GM19023 (cell line): Measurements from ENCODE around the gene MUC6.
"Not testable (repeated sequence)": the region's sequence is repeated elsewhere in the genome, so short reads cannot be mapped to it uniquely, and the experiment has no call there.

ENCODE experiments used
- ATAC-seq: cut with Tn5 transposase; IDR thresholded peaks from one replicate; pipeline ENCODE4 v1.9.1; 2021; ENCODE audit warnings: mild to moderate bottlenecking, moderate library complexity; ENCODE audit not compliant: unreplicated experiment

Gene MUC6

DNA sequence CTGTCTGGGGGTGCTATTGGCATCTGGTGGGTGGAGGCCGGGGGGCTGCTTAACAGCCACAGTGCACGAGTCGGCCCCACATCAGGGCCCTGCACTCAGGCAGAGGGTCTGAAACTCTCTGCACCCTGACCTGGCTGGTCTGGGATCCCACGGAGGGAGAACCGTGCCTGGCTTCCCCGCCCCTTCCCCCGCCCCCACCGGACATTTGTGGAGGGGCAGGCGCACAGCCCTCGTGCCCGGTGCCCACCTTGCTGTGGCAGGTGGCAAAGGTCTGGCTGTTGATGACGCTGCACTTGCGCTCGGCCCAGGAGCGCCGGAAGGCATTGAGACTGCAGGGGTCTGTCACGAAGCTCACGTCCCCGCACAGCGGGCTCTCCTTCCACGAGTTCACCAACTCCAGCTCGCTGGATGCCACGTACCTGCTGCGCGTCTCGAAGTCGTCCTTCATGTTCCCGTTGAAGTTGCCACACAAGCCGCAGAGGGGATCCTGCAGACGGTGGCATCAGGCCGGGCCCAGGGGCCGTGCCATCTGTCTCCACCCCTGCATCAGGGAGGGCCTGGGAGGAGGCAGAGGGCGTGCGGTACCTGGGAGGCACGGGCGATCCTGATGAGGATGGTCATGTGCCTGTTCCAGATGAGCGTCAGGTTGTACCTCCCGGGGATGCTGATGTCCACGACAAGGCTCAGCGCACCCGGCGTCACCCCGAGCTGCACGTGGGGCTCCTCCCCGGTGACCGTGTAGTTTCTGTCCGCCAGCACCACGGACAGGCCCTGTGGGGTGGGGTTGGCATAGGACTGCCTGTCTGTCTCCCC is 11.7 kb downstream of the MUC6 start:
- ATAC-seq: no peak

DNA sequence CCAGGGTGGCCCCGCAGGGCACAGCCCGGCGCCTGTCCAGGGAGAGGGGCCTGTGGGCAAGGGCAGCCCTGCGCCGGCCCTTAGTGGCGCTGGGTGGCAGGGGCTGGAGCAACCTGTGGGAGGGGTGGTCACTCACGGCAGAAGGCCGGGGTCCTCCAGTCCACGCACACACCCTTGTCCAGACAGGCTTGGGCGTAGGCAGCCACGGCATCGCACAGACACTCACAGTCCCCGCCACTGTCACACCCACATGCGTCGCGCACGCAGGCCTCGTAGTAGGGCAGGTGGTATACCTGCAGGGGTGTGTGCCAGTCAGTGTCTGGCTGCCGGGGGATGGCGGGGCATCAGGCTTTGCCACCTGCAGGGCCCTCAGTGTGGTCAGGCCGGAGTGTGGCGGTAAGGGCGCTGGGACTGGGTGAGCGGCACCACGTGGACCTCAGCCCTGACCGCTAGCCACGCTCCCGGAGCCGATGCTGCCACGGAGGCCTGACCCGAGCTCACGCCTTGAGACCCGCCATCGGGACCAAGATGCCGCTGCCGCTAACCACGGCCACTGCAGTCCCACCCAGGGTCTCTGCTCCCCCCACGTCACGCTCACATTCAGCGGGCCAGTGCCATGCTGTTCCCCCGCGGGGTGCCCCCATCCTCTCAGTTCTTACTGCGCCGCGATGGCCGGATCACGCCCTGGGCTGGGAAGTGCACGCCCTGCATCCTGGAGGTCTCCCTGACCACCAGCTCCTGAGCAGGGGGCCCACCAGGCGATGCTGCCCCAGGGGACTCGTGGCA is 12.5 kb downstream of the MUC6 start:
- ATAC-seq: no peak

DNA sequence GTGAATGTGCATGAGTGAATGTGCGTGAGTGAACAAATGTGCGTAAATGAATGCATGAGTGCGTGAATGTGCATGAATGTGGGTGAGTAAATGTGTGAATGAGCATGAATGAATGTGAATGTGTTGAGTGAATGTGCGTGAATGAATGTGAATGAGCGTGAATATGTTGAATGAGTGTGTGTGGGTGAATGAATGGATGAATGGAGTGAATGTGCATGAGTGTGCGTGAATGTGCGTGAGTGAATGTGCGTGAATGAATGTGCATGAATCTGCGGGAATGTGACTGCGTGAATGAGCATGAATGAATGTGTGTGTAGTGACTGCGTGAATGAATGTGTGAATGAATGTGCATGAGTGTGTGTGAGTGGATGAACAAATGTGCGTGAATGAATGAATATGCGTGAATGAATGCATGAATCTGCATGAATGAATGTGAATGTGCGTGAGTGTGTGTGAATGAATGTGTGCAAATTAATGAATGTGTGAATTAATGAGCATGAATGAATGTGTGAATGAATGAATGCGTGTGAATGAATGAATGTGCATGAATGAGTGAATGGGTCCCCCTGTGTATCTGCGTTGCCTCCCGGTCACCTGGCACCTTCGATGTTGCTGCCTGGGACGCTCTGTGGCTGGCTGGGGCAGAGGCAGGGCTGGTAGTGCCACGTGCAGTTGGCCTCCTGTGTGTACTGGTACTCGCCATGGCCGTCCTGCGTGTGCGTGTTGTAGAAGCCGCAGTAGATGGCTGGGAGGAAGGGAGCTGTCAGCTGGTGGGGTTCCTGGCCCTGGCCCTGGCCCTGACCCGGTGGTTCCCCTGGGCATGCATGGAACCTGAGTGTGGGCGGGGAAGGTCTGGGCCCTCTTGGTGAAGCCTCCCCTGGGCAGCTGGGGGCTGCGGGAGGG is 13.4 kb downstream of the MUC6 start:
- ATAC-seq: no peak

DNA sequence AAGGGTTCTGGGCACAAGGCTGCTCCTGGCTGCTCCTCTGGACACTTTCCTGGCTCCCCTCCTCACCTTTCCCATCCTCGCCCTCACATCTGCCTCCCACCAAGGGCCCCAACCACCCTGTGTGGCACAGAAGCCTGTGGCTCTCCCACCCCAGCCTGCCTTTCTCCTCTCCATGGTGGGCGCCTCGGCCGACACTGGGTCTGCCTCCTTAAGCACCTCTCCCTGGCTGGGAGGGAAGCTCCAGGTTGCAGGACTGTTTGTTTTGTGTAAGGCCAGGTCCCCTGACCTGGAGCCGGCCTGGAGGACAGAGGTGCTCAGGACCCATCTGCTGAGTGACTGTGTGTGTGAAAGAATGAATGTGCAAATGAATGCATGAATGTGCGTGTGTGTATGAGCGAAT is 14.1 kb downstream of the MUC6 start:
- ATAC-seq: no peak

DNA sequence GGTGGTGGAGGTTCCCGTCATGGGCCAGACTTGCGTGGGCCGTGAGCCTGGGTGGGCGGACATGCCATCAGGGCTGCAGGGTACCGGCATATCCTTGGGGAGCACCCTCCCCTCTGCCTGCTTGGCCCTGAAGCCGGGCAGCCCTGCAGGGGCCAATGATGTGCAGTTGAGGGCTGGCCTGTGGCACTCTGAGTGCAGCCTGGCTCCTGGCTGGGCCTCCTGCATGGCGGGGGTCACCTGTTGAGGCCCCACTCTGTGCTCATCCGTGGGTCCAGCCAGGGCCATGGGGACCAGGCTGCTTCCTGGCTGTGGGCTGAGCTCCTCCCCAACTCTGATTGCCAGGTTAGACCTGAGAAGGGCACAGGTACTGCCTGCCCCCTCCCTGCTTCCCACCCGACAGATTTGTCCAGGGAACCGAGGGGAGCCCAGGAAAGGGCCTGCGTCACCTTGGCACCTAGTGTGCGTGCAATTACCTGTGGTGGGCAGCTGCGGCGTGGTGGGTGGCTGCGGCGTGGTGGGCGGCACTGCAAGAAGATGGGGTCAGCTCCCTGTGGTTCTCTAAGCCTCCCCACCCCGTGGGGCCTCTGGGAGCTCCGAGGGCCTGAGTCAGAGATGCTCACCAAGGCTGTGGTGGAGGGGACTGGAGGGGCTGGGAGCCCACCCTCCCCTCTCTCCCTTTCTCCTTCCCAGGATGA is 16.2 kb downstream of the MUC6 start:
- no peak for ATAC-seq

DNA sequence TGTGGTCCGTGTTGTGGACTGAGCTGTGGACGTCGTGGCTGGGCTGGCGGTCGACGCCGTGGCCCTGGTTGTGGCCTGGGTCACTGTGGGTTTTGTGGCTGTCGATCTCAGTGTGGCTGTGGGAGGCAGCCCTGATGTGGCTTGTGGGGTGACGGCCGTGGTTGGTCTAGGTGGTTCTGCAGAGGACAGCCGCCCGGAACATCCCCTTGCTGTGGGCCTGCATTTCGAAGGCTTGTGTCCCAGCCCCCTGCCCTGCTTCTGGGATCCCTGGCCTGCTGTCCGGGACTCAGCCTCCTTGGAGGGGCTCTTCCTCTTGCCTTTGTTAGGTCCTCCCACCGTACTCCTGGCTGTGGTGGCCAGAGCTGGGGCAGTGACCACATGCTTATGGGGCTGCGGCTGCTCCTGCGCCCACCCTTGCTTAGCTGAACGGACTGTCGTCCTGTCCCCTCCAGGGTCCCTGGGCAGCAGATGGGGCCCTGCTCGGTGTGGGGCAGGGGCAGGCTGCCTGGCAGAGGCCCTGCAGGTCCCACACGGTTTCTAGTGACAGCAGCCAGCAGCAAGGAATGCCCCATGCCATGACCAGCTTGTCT is 17.1 kb downstream of the MUC6 start:
- ATAC-seq: no peak

DNA sequence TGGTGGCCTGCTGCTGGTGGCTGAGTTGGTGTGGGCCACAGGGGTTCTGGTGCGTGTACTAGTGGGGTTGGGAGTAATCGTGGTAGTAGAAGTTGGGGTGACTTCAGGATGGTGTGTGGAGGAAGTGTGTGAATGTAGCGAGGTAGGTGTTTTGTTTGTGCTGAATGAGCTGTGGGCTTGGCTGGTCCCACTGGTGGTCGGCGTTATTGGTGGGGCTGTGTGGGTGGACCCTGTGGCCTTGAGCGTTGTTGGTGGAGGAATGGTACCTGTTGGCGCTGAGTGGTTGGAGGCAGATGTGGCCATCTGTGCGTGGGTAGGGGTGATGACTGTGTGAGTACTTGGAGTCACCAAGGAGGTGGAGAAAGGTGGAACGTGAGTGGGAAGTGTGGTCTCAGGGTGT is 18.4 kb downstream of the MUC6 start:
- no peak for ATAC-seq

DNA sequence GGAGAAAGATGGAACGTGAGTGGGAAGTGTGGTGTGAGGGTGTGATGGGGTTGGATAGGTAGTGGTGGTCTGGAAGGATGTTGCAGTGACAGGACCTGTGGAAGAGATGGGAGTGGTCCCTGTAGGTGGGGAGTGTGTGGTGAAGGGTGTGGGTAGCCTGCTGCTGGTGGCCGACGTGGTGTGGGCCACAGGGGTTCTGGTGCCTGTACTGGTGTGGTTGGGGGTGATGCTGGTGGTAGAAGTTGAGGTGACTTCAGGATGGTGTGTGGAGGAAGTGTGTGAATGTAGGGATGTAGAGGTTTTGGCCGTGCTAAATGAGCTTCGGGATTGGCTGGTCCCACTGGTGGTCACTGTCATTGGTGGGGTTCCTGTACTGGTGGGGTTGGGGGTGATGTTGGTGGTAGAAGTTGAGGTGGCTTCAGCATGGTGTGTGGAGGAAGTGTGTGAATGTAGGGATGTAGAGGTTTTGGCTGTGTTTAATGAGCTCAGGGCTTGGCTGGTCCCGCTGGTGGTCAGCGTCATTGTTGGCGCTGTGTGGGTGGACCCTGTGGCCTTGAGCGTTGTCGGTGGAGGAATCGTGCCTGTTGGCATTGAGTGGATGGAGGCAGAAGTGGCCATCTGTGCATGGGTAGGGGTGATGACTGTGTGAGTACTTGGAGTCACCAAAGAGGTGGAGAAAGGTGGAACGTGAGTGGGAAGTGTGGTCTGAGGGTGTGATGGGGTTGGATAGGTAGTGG is 19.1 kb downstream of the MUC6 start:
- ATAC-seq: no peak

DNA sequence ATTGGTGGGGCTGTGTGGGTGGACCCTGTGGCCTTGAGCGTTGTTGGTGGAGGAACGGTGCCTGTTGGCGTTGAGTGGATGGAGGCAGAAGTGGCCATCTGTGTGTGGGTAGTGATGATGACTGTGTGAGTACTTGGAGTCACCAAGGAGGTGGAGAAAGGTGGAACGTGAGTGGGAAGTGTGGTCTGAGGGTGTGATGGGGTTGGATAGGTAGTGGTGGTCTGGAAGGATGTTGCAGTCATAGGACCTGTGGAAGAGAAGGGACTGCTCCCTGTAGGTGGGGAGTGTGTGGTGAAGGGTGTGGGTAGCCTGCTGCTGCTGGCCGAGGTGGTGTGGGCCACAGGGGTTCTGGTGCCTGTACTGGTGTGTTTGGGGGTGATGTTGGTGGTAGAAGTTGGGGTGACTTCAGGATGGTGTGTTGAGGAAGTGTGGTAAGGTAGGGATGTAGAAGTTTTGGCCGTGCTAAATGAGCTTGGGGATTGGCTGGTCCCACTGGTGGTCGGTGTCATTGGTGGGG is 19.9 kb downstream of the MUC6 start:
- ATAC-seq: not testable (repeated sequence)

DNA sequence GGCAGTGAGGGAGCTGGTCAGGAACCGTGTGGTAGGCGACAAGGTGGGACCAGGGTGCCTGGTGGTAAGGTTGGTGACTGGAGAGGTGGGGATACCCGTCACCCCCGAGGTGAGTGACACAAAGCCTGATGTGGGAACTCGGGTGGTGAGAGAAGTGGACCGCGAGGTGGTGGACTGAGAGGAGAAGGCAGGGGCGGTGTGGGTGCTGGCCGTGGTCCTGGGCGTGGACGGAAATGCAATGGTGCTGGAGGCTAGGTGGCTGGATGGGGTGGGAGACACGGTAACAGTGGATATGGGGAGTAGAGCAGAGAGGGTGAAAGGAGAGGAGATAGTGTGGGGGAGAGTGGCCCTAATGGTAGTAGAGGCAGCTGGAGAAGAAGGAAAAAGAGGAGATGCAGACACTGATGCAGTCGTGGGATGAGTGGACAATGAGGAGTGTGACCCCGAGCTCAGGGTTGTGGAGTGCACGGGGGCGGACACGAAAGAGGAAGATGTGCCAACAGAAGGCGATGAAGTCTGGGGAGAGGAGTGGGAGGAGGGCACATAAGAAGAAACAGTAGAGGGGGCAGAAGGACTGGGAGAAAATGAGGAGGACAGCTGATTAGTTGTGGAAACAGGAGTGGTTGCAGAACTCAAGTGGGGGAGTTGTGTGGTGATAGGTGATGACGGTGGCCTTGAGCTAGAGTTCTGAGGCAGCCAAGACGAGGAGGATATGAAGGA is 20.5 kb downstream of the MUC6 start:
- ATAC-seq: no peak

DNA sequence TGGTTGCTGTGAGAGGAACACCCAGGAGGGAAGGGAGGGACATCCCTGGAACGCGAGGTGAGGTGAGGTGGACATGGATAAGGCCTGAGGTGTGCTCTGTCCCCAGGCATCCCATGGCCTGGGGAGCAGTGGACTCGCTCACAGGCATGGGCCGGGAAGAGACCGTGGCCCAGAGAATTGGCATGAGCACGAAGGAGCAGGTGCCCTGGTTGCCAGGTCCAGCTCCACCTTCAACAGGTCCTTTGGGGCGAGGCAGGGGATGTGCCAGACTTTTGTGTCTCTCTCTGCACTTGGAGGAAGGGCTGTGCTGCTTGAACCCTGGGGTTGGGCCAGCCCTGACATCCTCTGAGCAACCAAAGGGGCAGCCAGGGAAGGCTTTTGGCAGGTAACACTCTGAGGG is 21.5 kb downstream of the MUC6 start:
- no peak for ATAC-seq

DNA sequence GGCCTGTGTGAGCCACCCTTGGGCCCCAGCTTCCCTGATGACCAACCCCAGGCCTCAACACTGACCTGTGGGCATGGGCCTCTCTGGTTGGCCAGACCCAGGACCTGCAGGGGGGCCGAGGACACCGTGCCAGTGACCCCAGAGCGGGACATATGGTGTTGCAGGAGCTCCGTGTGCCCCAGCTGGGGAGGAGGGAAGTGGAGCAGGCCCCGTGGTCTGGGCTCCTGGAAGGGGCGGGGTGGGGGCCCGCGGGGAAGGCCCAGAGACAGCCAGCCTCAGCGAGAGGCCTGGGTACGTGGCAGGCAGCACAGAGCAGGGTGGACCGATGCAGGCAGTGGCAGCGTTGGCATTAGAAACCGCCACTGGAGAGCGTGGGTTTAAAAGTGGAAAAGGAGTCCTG is 22.2 kb downstream of the MUC6 start:
- ATAC-seq: no peak

DNA sequence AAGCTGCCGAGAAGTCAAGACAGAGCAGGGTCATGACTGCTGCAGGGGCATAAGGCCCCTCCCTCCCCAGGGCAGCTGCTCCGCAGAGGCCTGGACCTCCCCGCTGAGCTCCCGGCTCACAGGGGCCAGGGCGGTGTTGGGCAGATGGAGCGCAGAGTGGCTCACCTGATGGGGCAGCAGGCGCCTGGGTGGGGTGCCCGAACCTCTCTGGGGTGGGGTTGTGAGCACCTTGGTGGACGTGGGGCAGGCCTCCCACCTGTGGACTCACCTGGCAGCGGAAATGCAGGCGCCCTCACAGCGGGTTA is 22.9 kb downstream of the MUC6 start:
- ATAC-seq: no peak

DNA sequence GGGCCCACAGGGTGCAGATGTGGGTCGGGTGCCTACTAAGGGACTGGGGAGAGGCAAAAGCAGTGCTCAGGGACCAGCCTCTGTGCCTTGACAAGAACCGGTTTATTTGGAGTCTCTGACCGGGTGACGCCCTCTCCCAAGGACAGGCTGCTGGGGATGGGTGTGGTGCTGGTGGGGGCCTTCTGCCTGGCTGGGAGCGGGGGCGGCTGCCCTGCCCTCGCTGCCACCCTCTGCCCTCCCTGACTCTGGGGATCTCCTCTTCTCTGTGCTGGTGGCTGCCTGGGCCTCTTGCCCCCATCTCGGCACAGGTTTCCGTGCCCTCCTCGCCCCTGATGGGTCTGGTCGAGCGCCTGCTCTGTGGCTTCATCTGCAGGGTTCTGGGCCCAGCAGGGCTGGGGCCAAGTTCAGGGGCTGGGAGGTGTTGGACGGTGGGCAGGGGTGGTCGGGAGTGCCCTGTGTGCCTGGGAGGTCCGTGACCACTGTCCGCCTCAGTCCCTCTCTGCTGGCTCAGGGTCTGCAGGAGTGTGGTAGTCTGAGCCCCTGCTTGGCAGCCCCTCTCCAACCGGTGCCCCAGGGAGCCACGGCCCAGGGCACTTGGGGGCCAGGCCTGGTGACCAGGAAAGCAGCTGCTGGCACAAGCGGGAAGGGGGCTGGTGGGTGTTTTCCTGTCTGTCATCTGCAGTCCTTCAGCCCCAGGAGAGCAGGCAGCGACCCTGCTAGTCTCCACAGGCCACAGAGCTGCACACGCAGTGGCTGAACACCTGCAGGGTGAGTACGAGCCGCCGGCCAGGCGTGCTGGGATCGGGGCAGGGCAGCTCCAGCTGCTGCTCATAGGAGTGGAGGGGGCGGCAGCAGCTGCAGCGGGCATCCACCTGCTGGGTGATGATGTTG is 23.5 kb downstream of the MUC6 start:
- ATAC-seq: no peak

DNA sequence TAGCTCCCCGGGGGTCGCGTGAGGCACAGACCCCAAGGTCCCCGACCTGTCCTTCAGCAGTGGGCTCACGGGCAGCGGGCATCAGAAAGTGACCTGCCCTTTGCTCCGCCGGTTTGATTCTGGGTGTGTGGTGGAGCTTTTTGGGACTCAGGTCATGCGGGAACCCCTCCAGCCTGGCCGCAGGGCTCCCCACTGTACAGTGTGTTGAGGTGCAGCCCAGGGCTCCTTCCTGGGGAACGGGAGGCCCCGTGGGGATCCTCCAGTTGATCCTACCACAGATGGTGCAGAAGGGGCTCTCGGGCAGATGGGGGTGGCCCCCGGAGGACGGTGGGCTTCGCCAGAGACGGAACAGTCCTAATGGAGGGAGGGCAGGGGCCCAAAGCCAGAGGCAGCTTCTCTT is 24.2 kb downstream of the MUC6 start:
- no peak for ATAC-seq

DNA sequence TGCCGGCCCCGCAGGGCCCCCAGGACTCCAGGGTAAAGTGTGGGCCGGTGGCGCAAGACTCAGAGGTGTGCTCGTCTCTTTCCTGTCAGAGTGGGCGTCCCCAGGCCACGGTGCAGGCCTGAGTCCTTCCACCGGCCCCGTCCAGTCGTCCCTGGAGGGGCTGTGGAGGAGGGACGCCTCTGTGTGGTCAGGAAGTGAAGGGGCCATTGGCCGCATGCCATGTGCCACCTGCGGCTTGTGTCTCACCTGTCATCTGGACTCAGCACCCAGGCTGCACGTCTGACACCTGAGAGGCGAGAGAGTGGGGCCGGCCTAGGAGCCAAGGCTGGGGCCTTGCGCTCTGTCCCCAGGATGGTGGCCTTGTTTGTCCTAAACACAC is 25.2 kb downstream of the MUC6 start:
- ATAC-seq: no peak

DNA sequence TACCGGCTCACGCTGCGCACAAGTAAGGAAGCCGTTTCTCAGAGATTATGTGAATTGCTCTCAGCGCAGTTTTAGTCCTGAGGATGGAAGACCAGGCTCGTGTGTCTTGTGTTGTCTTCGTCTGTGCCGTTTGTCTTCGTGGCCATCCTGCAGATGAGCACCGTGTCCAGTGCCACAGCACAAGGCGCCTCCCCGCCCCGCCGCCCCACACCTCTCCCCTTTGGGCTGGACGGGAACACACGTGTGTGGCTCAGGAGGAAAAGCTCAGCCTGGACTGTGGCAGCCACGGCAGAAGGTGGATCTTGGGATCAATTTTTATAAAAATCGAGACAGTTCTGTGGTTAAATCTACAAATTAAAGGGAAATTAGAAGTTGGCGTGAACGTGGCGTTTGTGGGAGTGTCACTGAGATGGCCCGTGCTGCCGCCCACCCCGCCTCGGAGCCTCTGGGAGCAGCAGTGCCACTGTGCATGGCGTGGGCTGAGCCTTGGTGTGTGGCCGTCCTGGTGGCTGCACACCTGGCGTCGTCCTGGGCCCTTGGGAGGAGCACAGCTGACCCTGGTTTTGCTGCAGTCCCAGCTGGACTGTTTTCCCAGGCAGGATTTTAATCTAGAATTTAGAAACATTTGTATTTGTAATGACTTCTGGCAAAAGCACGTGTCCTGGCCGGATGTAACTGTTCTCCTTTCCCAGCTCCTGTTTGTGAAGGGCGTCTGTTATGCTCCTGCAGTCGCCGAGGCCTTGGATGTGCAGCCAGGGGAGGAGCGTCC is 25.8 kb downstream of the MUC6 start:
- no peak for ATAC-seq
